GM10266 (cell line): ENCODE data around the gene VLDLR.

Source experiments
- DNase-seq: peaks from one replicate; pipeline ENCODE4 v3.0.0; 2012; ENCODE audit errors: extremely low spot score
- CTCF ChIP-seq: IDR thresholded peaks from 2 replicates; pipeline ENCODE4 v1.5.1; 2012; ENCODE audit warnings: mild to moderate bottlenecking, low read depth; ENCODE audit not compliant: control insufficient read depth, insufficient read depth; ENCODE audit errors: missing control alignments

The VLDLR gene

GRCh38 chr9:2686911-2687310, 65.3 kb downstream of the VLDLR start:
- no peak for TF ChIP-seq CTCF
- DNase-seq = no peak

GRCh38 chr9:2688636-2689035, 67.0 kb downstream of the VLDLR start:
- DNase-seq = no peak
- no peak for TF ChIP-seq CTCF

- TF ChIP-seq CTCF = no peak
- no peak for DNase-seq
Measured at GRCh38 chr9:2691212-2691611, 69.6 kb downstream of the VLDLR start.

GRCh38 chr9:2691626-2692025, 70.0 kb downstream of the VLDLR start:
- no peak for DNase-seq
- no peak for TF ChIP-seq CTCF

- no peak for TF ChIP-seq CTCF
- DNase-seq = no peak
Measured at GRCh38 chr9:2693056-2693455, 71.5 kb downstream of the VLDLR start.

GRCh38 chr9:2697492-2697891, 75.9 kb downstream of the VLDLR start:
- DNase-seq = no peak

GRCh38 chr9:2700398-2700797, 78.8 kb downstream of the VLDLR start:
- no peak for DNase-seq
- no peak for TF ChIP-seq CTCF

More at GRCh38 chr9:2697492-2697891, 75.9 kb downstream of the VLDLR start:
- TF ChIP-seq CTCF = no peak
